ENCODE results near the gene KCNB1. TPM values are rescaled to one million over a fixed set of nuclear protein-coding genes. Genes with fewer than 3 reads are reported as not detected.
A peak's percentile ranks its signal among the peaks of the same experiment; 100 is the strongest.

The KCNB1 gene
- total and polyA plus RNA-seq, 2 of the 4 experiments (the other 2 are of a cell fraction) = 0.05 TPM; not detected in 1

DNA sequence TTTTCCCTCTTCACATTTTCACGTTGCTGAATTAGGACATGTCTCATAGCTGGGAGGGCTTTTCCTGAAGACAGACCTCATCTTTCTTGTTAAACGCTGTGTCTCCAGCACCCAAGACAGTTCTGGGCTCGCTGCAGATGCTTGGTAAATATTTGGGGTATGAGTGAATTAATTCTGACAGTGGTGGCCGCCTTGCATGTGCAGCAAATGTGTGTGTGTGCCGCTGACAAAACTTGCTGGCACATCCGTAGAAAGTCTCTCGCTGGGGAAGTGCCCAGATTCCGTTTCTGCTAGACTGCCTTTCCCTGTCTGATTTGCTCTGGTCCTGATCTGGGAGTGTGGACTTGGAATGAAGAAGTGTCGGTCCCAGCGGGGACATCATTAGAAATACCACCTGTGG lies 156.4 kb downstream of the KCNB1 start:
- DNase-seq (peak; percentile 16), ATAC-seq (ENCODE audit: low read depth) (peak; percentile 30)
- Histone ChIP-seq H3K9ac (ENCODE audit: low read depth, low read length) (no peak overlapping the region), H3K56ac (ENCODE audit: extremely low read depth, insufficient read depth, low read length) (no peak overlapping the region), H2BK20ac (ENCODE audit: low read depth, low read length) (no peak overlapping the region), H4K5ac (ENCODE audit: low read depth, low read length) (no peak overlapping the region), H2AFZ (replicated peaks; ENCODE audit: low read length, poor library complexity) (no peak overlapping the region), H3K9me1 (ENCODE audit: insufficient read depth, low read length) (no peaks in the 10 kb centered on the region), H3K4me1 (ENCODE audit: control insufficient read depth, insufficient read depth, low read length) (peaks cover 2% of the 10 kb centered on the region; the same call in 1 of the 2 replicates), H3K27me3 (ENCODE audit: control insufficient read depth, insufficient read depth, low read length) (peaks cover 53% of the 10 kb centered on the region), H4K8ac (ENCODE audit: low read depth in 2 of 2, low read length in 2 of 2) (no peak overlapping the region), H3K23ac (ENCODE audit: low read depth, low read length) (no peak overlapping the region), H3K4me2 (ENCODE audit: low read depth, low read length) (no peak overlapping the region; the same call in 1 of the 2 replicates), H4K91ac (ENCODE audit: insufficient read depth, low read depth, low read length) (no peak overlapping the region), H2AK9ac (replicated peaks; ENCODE audit: low read depth, low read length, poor library complexity) (no peak overlapping the region), H2BK15ac (ENCODE audit: low read depth, low read length) (no peak overlapping the region), H3K36me3 (ENCODE audit: control insufficient read depth, insufficient read depth, low read length) (no peaks in the 10 kb centered on the region), H4K20me1 (ENCODE audit: insufficient read depth, low read length) (0 out of 2 replicates have a peak, but pooled peaks cover 3% of the 10 kb centered on the region), H2AK5ac (ENCODE audit: low read depth, low read length) (no peak overlapping the region), H3K4me3 (ENCODE audit: insufficient read depth, low read depth, low read length) (no peak overlapping the region), H2BK5ac (ENCODE audit: low read depth, low read length, poor library complexity, severe bottlenecking) (no peak overlapping the region), H3K4ac (ENCODE audit: low read depth, low read length) (no peak overlapping the region), H3K79me1 (ENCODE audit: low read depth in 1 of 2, low read length in 2 of 2) (no peaks in the 10 kb centered on the region), H3K18ac (ENCODE audit: low read depth, low read length) (no peak overlapping the region), H3K14ac (replicated peaks; ENCODE audit: low read depth, low read length) (no peak overlapping the region), H3K9me3 (ENCODE audit: control insufficient read depth, insufficient read depth, low read length) (peaks cover 2% of the 10 kb centered on the region; the same call in 1 of the 2 replicates), H3K27ac (ENCODE audit: insufficient read depth, low read length) (no peak overlapping the region), H2BK120ac (ENCODE audit: low read depth, low read length) (no peak overlapping the region)
- in situ Hi-C loops (cut with MboI; ENCODE audit: low sequenced_read_pairs) (loop anchor here (25.0 kb wide), 1 partner anchor 536 kb away; no protein-coding TSS in a partner anchor), intact Hi-C loops (cut with micrococcal nuclease) (no loop called here), dilution Hi-C loops (cut with HindIII; ENCODE audit: low sequenced_read_pairs, unreplicated experiment) (no loop called here)
- CTCF ChIA-PET = no interaction called here
- POLR2A ChIA-PET (ENCODE audit: unreplicated experiment) = no interaction called here
- TF ChIP-seq, protein P1, sequence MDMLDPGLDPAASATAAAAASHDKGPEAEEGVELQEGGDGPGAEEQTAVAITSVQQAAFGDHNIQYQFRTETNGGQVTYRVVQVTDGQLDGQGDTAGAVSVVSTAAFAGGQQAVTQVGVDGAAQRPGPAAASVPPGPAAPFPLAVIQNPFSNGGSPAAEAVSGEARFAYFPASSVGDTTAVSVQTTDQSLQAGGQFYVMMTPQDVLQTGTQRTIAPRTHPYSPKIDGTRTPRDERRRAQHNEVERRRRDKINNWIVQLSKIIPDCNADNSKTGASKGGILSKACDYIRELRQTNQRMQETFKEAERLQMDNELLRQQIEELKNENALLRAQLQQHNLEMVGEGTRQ (IDR thresholded peaks at IDR 0.05; ENCODE audit: low read depth, low read length) = no peak
- TF ChIP-seq POLR2A (IDR thresholded peaks at IDR 0.05; ENCODE audit: low read depth, low read length) (no peak), ELK1 (IDR thresholded peaks at IDR 0.05; ENCODE audit: borderline replicate concordance, low read depth, low read length) (no peak), CTCF (conservative IDR thresholded peaks at IDR 0.05; ENCODE audit: low read depth, low read length) (no peak), CEBPB (IDR thresholded peaks at IDR 0.05; ENCODE audit: low read depth, low read length) (no peak), SMC3 (IDR thresholded peaks at IDR 0.05; ENCODE audit: low read depth, low read length) (no peak)
- 13% methylated on average over 4 of the region's 10 CpGs; no CpG with 5 or more reads in 1 of the 2 experiments for WGBS, 2 experiments (ENCODE audit: extremely low coverage in 2 of 2, insufficient read length in 1 of 2)
- BruUV-seq (replicated peaks) = no TSS peak

Measured in IMR-90 (cell line).